ENCODE data around the gene SELENOV.
"Not testable (repeated sequence)": the region's sequence is repeated elsewhere in the genome, so short reads cannot be mapped to it uniquely, and the experiment has no call there.

Gene SELENOV

GRCh38 chr19:39475748-39476147 lies 39.2 kb upstream of the SELENOV start:
- no peak for FAIRE-seq
- no peak for DNase-seq (ENCODE audit: insufficient read length)
- no peak; the same call in 1 of the 2 replicates for TF ChIP-seq POLR2AphosphoS5 (IDR thresholded peaks at IDR 0.05; ENCODE audit: low read depth, low read length)
- TF ChIP-seq POLR2A (IDR thresholded peaks at IDR 0.05; ENCODE audit: low read depth, low read length): no peak
- TF ChIP-seq TAF1 (IDR thresholded peaks at IDR 0.05; ENCODE audit: borderline replicate concordance, low read depth, low read length): no peak

DNA sequence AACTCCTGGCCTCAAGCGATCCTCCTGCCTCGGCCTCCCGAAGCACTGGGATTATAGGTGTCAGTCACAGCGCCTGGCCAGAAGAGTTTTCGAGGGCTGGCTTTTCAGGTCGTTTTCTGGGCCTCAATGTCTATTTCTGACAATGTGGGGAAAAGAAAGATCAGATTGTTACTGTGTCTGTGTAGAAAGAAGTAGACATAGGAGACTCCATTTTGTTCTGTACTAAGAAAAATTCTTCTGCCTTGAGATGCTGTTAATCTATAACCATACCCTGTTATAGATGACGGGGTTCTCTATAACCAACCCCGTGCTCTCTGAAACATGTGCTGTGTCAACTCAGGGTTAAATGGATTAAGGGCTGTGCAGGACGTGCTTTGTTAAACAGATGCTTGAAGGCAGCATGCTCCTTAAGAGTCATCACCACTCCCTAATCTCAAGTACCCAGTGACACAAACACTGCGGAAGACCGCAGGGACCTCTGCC lies 35.6 kb upstream of the SELENOV start:
- FAIRE-seq; DNase-seq (ENCODE audit: insufficient read length): not testable (repeated sequence)

GRCh38 chr19:39479916-39480315 lies 35.0 kb upstream of the SELENOV start:
- TF ChIP-seq TAF1 (IDR thresholded peaks at IDR 0.05; ENCODE audit: borderline replicate concordance, low read depth, low read length) (no peak), POLR2A (IDR thresholded peaks at IDR 0.05; ENCODE audit: low read depth, low read length) (no peak), POLR2AphosphoS5 (IDR thresholded peaks at IDR 0.05; ENCODE audit: low read depth, low read length) (no peak)
- FAIRE-seq (peak; percentile 51), DNase-seq (ENCODE audit: insufficient read length) (no peak)

- FAIRE-seq (peak; percentile 98), DNase-seq (ENCODE audit: insufficient read length) (peak; percentile 89)
- TF ChIP-seq POLR2AphosphoS5 (IDR thresholded peaks at IDR 0.05; ENCODE audit: low read depth, low read length) (peak; percentile 66; the same call in 1 of the 2 replicates), TAF1 (IDR thresholded peaks at IDR 0.05; ENCODE audit: borderline replicate concordance, low read depth, low read length) (peak; percentile 89), POLR2A (IDR thresholded peaks at IDR 0.05; ENCODE audit: low read depth, low read length) (peak; percentile 76; the same call in 1 of the 2 replicates)
Observed at GRCh38 chr19:39480337-39481228, 34.4 kb upstream of the SELENOV start, which contains the start of gene TIMM50. Gene TIMM50, plus strand, starts transcription at chr19:39480838. Its CDS starts 16 bp downstream, at chr19:39480854.

DNA sequence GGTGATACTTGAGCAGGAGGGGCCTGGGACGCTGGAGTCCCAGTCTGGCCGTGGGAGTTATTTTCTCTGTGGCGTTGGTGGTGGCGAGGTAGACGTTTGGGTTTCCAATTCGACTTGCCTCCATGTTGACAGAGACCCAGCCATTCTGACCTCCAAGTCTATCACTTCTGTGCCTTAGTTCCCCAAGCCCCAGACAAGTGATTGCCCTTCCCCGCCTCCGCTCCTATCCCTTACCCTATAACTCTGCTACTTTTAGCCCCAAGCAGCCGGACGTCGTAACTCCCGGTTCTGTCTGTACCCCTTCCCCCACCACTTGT lies 33.8 kb upstream of the SELENOV start:
- DNase-seq (ENCODE audit: insufficient read length): no peak
- FAIRE-seq: peak; percentile 38
- no peak for TF ChIP-seq POLR2A (IDR thresholded peaks at IDR 0.05; ENCODE audit: low read depth, low read length)

DNA sequence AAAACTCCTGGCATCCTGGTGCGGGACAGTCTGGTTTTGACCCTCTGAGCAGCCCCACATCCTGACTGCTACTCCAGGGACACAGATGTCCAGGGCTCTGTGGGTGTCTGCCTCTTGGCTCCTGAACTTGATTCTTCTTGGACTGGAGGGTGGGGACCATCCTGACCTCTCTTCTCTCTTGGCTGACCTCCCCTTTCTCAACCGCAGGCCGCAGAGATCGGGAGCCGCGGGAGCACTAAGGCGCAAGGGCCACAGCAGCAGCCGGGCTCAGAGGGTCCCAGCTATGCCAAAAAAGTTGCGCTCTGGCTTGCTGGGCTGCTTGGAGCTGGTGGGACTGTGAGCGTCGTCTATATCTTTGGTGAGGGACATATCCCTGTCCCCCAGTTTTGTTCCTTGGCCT lies 33.3 kb upstream of the SELENOV start:
- FAIRE-seq (no peak), DNase-seq (ENCODE audit: insufficient read length) (no peak)
- TF ChIP-seq POLR2AphosphoS5 (IDR thresholded peaks at IDR 0.05; ENCODE audit: low read depth, low read length) (no peak), TAF1 (IDR thresholded peaks at IDR 0.05; ENCODE audit: borderline replicate concordance, low read depth, low read length) (no peak), POLR2A (IDR thresholded peaks at IDR 0.05; ENCODE audit: low read depth, low read length) (no peak)

DNA sequence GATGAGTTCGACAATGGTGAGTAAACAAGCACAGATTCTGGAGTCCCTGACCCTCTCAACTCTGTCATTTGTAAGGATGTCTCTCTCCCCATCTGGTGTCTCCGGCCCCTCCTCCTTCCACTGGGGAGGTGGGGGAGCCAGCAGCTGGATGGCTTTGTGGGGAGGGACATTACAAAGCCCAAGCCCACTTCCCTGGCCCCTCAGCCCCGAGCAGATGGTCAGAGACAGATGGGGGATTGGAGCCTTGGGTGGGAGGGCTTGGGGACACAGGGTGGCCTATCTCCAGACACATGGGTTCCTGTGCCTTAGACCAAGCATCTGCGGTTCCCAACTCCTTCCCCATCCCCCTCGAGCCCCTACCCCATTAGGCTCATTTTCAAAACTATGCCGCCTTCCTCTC lies 31.8 kb upstream of the SELENOV start:
- no peak for FAIRE-seq
- DNase-seq (ENCODE audit: insufficient read length): no peak
- TF ChIP-seq POLR2AphosphoS5 (IDR thresholded peaks at IDR 0.05; ENCODE audit: low read depth, low read length) (no peak), POLR2A (IDR thresholded peaks at IDR 0.05; ENCODE audit: low read depth, low read length) (no peak), TAF1 (IDR thresholded peaks at IDR 0.05; ENCODE audit: borderline replicate concordance, low read depth, low read length) (no peak)

GRCh38 chr19:39489756-39490155 lies 25.2 kb upstream of the SELENOV start:
- no peak for DNase-seq (ENCODE audit: insufficient read length)

DNA sequence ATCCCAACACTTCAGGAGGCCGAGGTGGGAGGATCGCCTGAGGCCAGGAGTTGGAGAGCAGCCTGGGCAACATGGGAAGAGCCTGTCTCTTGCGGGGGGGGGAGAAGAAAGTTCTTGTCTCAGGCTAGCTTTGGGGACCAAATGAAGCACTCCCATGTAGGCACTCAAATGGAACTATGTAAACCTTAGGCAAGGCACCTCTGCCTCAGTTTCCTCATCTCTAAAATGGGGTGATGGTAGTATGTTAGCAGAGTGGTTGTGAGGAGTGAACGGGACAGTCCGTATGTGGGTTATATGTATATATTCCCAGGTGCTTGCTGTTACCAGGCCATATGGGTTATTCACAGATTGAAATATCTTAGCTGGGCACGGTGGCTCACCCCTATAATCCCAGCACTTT lies 22.7 kb upstream of the SELENOV start:
- TF ChIP-seq POLR2A (IDR thresholded peaks at IDR 0.05; ENCODE audit: low read depth, low read length) (peak; percentile 46; the same call in 1 of the 2 replicates), TAF1 (IDR thresholded peaks at IDR 0.05; ENCODE audit: borderline replicate concordance, low read depth, low read length) (no peak), POLR2AphosphoS5 (IDR thresholded peaks at IDR 0.05; ENCODE audit: low read depth, low read length) (peak; percentile 63; the same call in 1 of the 2 replicates)
- FAIRE-seq (no peak), DNase-seq (ENCODE audit: insufficient read length) (no peak)

More at GRCh38 chr19:39489756-39490155, 25.2 kb upstream of the SELENOV start:
- no peak for FAIRE-seq
- TF ChIP-seq POLR2AphosphoS5 (IDR thresholded peaks at IDR 0.05; ENCODE audit: low read depth, low read length) (no peak), POLR2A (IDR thresholded peaks at IDR 0.05; ENCODE audit: low read depth, low read length) (no peak), TAF1 (IDR thresholded peaks at IDR 0.05; ENCODE audit: borderline replicate concordance, low read depth, low read length) (no peak)

DNA sequence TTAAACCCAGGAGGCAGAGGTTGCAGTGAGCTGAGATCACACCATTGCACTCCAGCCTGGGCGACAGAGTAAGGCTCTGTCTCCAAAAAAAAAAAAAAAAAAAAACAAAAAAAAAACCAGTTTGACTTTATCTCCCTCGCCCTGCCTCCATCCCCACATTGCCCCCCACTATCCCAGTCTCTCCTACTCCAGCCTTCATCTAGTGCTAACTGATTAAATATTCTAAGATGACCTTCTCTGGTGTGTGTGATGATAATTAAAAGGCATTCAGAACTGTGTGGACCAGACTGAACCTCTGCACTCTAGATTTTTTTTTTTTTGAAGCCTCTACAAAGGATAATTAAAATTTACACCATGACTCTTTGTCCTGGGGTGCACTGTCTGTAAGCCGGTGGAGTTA lies 22.2 kb upstream of the SELENOV start:
- FAIRE-seq (no peak), DNase-seq (ENCODE audit: insufficient read length) (no peak)
- TF ChIP-seq POLR2A (IDR thresholded peaks at IDR 0.05; ENCODE audit: low read depth, low read length) (no peak), POLR2AphosphoS5 (IDR thresholded peaks at IDR 0.05; ENCODE audit: low read depth, low read length) (no peak), TAF1 (IDR thresholded peaks at IDR 0.05; ENCODE audit: borderline replicate concordance, low read depth, low read length) (no peak)

DNA sequence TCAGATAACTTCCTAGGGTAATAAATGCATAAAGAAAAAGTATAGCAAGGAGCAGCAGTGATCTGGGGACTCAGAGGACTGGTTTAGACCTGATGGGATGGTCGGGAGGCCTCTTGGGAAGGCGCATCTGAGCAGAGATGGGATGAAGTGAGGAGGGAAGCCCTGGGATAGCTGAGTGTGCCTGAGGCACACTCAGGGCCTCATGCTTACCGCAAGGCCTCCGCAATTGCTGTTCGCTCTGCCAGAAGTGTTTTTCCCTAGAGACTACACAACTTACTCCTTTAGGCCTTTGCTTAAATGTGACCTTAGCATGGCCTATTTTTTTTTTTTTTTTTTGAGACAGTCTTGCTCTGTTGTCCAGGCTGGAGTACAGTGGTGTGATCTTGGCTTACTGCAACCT lies 20.3 kb upstream of the SELENOV start:
- FAIRE-seq (no peak), DNase-seq (ENCODE audit: insufficient read length) (no peak)
- TF ChIP-seq POLR2A (IDR thresholded peaks at IDR 0.05; ENCODE audit: low read depth, low read length) (no peak), TAF1 (IDR thresholded peaks at IDR 0.05; ENCODE audit: borderline replicate concordance, low read depth, low read length) (no peak), POLR2AphosphoS5 (IDR thresholded peaks at IDR 0.05; ENCODE audit: low read depth, low read length) (no peak)

GRCh38 chr19:39496063-39496462 lies 18.9 kb upstream of the SELENOV start:
- no peak for DNase-seq (ENCODE audit: insufficient read length)
- FAIRE-seq: no peak
- no peak for TF ChIP-seq POLR2AphosphoS5 (IDR thresholded peaks at IDR 0.05; ENCODE audit: low read depth, low read length)
- TF ChIP-seq TAF1 (IDR thresholded peaks at IDR 0.05; ENCODE audit: borderline replicate concordance, low read depth, low read length): no peak
- no peak for TF ChIP-seq POLR2A (IDR thresholded peaks at IDR 0.05; ENCODE audit: low read depth, low read length)

All from GM12892 (cell line).